Measurements from ENCODE around the gene NEK8.
"Not testable (repeated sequence)": the region's sequence is repeated elsewhere in the genome, so short reads cannot be mapped to it uniquely, and the experiment has no call there.

Gene NEK8

DNA sequence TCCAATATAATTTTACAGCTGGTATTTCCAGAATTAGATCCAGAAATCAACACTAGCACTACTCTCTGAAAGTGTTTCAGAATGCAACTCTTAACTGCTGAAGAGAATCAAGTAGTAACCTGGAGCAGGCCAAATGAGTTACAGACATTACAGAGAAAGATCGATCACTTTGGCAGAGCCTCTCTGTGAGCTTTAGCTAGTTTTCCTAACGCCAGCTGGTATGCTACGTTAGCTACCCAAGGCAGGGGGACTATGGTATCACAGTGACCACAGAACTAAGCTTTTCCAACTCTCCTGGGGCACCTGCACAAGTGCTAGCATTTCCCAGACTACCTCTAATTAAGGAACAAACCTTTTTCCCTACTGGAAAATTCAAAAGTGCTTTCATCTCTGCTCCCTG, 45.6 kb downstream of the NEK8 start:
- DNase-seq = no peak

DNA sequence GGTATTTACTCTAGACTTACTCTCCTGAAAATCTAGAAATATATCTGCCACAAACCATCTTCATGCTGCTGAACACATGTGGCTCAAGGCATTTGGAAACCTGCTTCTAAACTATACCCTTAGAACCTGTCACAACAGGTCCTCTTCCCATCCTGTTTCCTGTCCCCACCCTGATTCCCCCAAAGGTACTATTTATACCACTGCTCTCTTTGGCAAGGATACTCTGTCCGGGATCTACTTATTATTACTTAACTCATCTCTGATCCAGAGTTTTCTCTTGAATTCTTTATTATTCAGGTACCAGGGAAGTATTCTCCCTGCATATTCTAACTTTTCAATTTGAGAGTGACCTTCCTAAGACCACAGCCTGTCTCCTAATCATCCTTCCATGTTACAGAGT, 48.6 kb downstream of the NEK8 start:
- DNase-seq = no peak

DNA sequence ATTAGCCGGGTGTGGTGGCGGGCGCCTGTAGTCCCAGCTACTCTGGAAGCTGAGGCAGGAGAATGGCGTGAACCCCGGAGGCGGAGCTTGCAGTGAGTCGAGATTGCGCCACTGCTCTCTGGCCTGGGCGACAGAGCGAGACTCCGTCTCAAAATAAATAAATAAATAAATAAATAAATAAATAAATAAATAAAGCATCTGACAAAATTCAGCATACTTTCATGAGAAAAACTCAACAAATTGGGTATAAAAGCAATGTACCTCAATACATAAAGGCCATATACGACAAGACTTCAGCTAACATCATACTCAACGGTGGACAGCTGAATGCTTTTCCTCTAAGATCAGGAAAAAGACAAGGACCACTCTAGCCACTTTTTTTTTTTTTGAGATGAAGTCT, 51.0 kb downstream of the NEK8 start:
- not testable (repeated sequence) for DNase-seq

DNA sequence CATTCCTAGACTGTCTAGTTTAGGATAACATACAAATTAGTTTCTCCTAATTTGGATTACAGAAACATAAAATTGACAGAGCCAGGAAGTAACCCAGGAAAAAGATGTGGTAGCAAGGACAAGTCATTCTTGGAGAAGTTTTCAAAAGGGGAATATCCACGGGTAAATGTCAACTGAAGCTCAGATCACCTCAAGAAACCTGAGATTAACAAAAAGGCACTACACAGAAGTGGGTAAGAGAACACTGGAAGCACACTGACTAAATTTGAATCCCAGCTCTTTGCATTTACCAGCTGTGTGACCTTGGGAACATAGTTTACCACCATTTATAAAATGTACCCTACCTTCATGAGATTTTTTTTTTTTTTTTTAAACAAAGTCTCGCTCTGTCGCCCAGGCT, 54.6 kb downstream of the NEK8 start:
- no peak for DNase-seq

DNA sequence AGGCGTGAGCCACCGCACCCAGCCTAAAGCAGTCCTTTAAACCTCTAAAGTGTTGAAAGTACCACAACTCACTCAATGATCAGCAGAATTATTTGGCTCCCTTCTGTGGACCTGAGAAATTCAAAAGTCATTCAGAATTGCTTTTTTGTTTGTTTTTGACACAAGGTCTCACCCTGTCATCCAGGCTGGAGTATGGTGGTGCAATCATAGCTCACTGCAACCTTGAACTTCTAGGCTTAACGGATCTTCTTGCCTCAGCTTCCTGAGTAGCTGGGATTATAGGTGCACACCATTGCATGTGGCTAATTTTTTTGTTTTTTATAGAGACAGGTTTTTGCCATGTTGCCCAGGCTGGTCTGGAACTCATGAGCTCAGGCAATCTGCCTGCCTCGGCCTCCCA, 59.5 kb downstream of the NEK8 start:
- DNase-seq = no peak
